WI38 (cell line): Measurements from ENCODE around the gene SIM1.

Experiments
- H3K4me3 ChIP-seq: 2 replicates; pipeline ENCODE4 v1.5.1; 2011; ENCODE audit warnings: low read depth, mild to moderate bottlenecking, control low read depth, low read length
- CTCF ChIP-seq: IDR thresholded peaks from 2 replicates; pipeline ENCODE4 v1.5.1; 2012; ENCODE audit warnings: low read depth, mild to moderate bottlenecking, control low read depth, low read length

The SIM1 gene

GRCh38 chr6:100458841-100459591 is 5.7 kb downstream of the SIM1 start:
- TF ChIP-seq CTCF = no peak
- no peak overlapping the region for H3K4me3 ChIP-seq

GRCh38 chr6:100457311-100457990 is 7.3 kb downstream of the SIM1 start:
- no peak overlapping the region for H3K4me3 ChIP-seq
- TF ChIP-seq CTCF = no peak

- TF ChIP-seq CTCF = no peak
- H3K4me3 ChIP-seq = no peak overlapping the region
These were observed 7.8 kb downstream of the SIM1 start for GRCh38 chr6:100456908-100457235.

DNA sequence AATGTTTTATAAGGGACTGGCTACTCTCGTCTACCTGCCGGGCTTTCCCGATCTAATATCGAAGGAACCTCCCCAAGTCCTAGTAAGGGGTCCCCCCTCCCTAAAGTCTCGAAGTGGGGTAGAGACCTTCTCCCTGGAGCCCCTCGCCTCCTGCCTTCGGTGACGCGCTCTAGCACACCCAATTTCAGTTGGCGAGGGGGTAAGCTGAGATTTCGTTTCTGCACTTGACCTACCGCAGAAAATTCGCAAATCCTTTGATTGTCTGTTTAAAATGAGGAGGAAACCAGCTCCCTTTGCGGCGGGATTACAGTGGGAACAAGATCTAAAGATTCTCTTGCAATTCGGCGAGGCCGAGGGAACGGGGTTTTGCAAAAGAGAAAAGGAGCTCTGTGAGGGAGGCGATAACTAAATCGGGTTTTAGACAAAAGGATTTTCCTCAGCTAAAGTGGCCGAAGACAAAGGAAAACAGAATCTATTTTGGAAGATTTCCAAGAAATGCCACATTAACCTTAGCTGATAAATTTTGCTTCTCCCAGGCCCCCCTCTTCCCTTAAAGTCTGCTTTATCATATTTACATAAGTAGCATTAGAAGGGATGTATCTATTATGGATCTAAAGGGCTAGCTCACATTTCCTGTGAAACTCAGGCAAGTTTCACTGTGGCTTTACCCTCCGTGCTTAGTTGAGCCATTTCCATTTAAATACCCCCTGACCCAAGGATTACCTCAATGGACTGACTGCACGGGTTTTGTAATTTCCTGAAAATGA is 8.4 kb downstream of the SIM1 start:
- no peak for TF ChIP-seq CTCF
- no peak overlapping the region for H3K4me3 ChIP-seq

DNA sequence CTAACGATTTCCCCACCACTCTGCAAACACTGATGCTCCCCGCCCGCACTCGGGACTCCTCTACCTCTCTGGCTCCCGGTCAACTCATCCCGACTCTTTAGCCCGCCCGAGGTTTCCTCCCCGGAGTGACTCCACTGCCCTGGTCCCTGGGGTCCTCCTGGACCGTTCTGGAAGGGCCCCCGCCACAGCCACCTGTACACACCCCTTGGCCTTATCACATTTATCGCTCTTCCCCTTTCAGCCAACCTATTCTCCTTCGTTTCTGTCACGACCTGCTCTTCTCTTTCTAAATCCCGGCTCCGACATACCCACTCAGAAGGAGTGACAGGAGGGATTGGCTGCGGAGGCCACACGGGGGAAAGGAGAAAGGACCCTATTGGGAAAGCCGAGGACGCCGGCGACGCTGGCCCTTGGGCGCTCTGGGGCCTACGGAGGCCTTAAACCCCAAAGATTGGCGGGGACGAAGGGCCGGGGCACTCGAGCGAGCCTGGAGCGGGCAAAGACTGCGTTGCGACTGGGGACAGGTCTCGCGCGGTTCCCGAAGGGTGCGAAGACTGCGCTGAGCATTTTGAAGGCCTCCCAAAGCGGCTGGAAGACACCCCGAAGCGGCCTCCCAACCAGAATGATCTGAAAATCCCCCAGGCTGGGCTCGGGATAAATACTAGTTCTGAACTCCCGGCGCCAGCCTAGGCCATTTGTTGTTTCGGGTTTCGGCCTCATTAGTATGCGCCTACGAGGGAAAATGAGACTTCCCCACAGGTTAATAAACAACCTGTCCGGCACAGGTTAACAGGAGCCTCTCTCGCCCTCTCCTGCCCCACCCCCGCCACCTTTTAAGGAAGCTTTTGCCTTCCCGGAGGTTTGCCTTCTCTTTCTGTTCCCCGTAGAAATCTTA is 9.2 kb downstream of the SIM1 start:
- no peak for TF ChIP-seq CTCF
- H3K4me3 ChIP-seq = no peak overlapping the region

GRCh38 chr6:100454551-100455229 is 10.0 kb downstream of the SIM1 start:
- TF ChIP-seq CTCF = no peak
- H3K4me3 ChIP-seq = no peak overlapping the region
